GM19395 (cell line): ENCODE measurements around the gene BDH2.

Experiments used
- ATAC-seq: cut with Tn5 transposase; IDR thresholded peaks from one replicate; pipeline ENCODE4 v1.9.1; 2021; ENCODE audit warnings: mild to moderate bottlenecking, moderate library complexity; ENCODE audit not compliant: unreplicated experiment

BDH2 gene

DNA sequence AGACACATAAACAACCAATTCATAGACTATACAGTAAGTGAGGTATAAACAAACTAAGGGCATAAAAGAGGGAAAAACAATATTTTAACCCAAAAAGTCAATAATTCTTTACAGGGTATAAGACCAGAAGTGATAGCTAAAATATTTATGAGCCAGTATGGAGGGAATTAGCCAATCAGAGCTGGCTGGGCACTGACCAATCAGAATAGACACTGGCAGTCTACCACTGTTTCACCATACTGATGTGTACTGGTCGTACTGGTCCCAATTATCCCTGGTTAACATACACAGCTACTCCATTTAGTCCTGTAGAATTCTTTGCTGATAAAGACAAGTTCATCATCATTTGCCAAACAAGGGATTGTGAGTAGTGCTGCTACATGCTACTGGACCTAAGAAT is 70.3 kb downstream of the BDH2 start:
- no peak for ATAC-seq
